Measurements from ENCODE around the gene TWSG1. TPM values are rescaled to one million over a fixed set of nuclear protein-coding genes. Genes with fewer than 3 reads are reported as not detected.

TWSG1 gene
- total RNA-seq, 2 donors from 2014 or later = 30.7 to 31.4 TPM

DNA sequence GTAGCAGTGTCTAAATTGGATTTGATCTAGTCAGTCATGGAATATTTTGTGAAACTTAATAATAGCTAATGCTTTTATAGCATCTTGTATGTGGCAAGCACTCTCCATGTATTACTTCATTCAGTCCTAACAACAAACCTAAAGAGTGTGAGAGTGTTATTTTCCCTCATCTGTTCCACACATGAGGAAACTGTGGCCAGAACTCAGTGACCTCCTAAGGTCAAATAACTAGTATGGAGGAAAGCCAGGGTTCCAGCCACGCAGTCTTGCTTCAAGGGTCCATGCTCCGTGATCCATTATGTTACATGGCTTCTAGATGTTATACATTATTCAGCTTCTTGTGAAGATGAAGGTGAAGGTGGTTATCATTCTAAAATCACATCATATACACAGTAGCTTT, 45.5 kb downstream of the TWSG1 start:
- Mint-ChIP-seq H3K27me3 (ENCODE audit: insufficient read depth) (no peaks in the 10 kb centered on the region), H3K4me3 (no peak overlapping the region), H3K9me3 (no peaks in the 10 kb centered on the region), H3K36me3 (ENCODE audit: low read depth) (peaks cover 26% of the 10 kb centered on the region), H3K4me1 (no peaks in the 10 kb centered on the region), H3K27ac (no peak overlapping the region)
- Histone ChIP-seq H3K9me3 (ENCODE audit: control insufficient read depth, low read length) (no peaks in the 10 kb centered on the region), H3K27ac (ENCODE audit: low read depth, low read length) (no peak overlapping the region), H3K36me3 (ENCODE audit: control insufficient read depth, insufficient read depth, low read length) (peaks cover 3% of the 10 kb centered on the region), H3K4me3 (ENCODE audit: low read length) (no peak overlapping the region), H3K9ac (ENCODE audit: extremely low read depth, low read length, poor library complexity, severe bottlenecking) (no peak overlapping the region), H3K4me1 (ENCODE audit: control insufficient read depth, insufficient read depth, low read length) (no peaks in the 10 kb centered on the region), H3K27me3 (ENCODE audit: control insufficient read depth, insufficient read depth, low read length, poor library complexity, severe bottlenecking) (no peaks in the 10 kb centered on the region)
- WGBS, 2 experiments (ENCODE audit: insufficient coverage in 1 of 2, insufficient read length in 1 of 2) = 86 to 100% methylated on average over 1 to 2 of the region's 2 CpGs
- TF ChIP-seq, protein P1, sequence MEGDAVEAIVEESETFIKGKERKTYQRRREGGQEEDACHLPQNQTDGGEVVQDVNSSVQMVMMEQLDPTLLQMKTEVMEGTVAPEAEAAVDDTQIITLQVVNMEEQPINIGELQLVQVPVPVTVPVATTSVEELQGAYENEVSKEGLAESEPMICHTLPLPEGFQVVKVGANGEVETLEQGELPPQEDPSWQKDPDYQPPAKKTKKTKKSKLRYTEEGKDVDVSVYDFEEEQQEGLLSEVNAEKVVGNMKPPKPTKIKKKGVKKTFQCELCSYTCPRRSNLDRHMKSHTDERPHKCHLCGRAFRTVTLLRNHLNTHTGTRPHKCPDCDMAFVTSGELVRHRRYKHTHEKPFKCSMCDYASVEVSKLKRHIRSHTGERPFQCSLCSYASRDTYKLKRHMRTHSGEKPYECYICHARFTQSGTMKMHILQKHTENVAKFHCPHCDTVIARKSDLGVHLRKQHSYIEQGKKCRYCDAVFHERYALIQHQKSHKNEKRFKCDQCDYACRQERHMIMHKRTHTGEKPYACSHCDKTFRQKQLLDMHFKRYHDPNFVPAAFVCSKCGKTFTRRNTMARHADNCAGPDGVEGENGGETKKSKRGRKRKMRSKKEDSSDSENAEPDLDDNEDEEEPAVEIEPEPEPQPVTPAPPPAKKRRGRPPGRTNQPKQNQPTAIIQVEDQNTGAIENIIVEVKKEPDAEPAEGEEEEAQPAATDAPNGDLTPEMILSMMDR (conservative IDR thresholded peaks at IDR 0.05) = no peak
- DNase-seq = no peak

DNA sequence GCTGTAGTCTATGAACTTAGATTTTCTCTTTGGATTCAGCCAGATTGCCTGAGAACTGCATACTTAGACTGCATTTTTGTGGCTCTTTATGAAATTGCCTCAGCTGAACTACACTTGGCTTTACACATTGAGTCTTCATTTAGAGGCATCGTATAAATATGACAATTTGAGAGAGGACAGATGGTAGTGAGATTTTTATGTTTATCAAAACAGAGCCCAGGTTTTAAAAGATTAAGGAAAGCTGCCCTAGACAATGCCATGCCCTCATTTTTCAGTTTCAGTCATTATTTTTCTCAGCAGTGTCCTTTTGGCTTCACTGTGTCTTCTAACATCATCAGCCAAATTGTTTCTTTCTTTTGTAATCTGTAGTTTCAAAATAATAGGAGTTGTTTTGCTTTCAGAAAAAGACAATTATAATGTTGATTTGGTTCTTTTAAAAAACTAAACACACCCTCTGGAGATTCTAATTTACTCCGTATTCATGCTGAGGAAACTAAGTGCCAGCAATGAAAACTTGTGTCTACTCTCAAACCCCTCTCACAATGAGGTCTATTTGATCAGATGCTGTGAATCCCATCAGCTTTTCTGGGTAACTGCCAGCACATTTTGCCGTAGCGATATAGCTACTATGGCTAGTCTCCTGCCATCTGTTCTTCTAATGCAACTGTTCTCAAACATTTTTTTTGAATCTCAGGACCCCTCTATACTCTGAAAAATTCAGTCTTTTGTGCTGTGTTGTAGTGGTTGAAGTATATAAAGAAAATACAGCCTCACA, 46.2 kb downstream of the TWSG1 start:
- Mint-ChIP-seq H3K27ac (no peak overlapping the region), H3K36me3 (ENCODE audit: low read depth) (peaks cover 19% of the 10 kb centered on the region), H3K4me1 (no peaks in the 10 kb centered on the region), H3K4me3 (no peak overlapping the region), H3K9me3 (no peaks in the 10 kb centered on the region), H3K27me3 (ENCODE audit: insufficient read depth) (no peaks in the 10 kb centered on the region)
- TF ChIP-seq, protein P1 (conservative IDR thresholded peaks at IDR 0.05) = no peak
- DNase-seq = no peak
- H3K4me1 ChIP-seq (ENCODE audit: control insufficient read depth, insufficient read depth, low read length) = no peaks in the 10 kb centered on the region
- H3K4me3 ChIP-seq (ENCODE audit: low read length) = no peak overlapping the region
- peaks cover 3% of the 10 kb centered on the region for H3K36me3 ChIP-seq (ENCODE audit: control insufficient read depth, insufficient read depth, low read length)
- no peak overlapping the region for H3K27ac ChIP-seq (ENCODE audit: low read depth, low read length)
- WGBS, 2 experiments (ENCODE audit: insufficient coverage in 1 of 2, insufficient read length in 1 of 2) = 70 to 85% methylated on average over 4 of the region's 4 CpGs
- no peak overlapping the region for H3K9ac ChIP-seq (ENCODE audit: extremely low read depth, low read length, poor library complexity, severe bottlenecking)
- no peaks in the 10 kb centered on the region for H3K9me3 ChIP-seq (ENCODE audit: control insufficient read depth, low read length)
- no peaks in the 10 kb centered on the region for H3K27me3 ChIP-seq (ENCODE audit: control insufficient read depth, insufficient read depth, low read length, poor library complexity, severe bottlenecking)

DNA sequence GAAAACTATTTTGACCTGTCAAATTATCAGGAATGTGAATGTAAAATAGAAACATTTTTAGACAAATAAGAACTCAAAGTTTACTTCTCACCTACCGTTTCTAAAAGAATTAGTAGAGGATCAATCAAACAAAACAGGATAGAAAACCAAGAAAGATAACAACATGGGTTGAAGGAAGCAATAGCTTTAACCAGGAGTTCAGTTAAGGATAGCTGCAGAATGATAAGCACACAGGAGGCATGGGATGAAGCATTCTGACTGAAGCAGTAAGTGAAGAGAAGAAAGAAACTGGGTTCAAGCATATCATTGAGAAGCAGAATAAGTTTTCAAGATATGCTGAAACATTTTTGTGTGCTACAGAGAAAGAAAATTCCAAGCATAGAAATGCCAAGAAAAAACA, 52.3 kb downstream of the TWSG1 start:
- H3K27ac ChIP-seq (ENCODE audit: low read depth, low read length) = no peak overlapping the region
- no peak overlapping the region for H3K9ac ChIP-seq (ENCODE audit: extremely low read depth, low read length, poor library complexity, severe bottlenecking)
- TF ChIP-seq, protein P1 (conservative IDR thresholded peaks at IDR 0.05) = no peak
- 87% methylated on average over 1 of the region's 1 CpG; no CpG with 5 or more reads in 1 of the 2 experiments for WGBS, 2 experiments (ENCODE audit: insufficient coverage in 1 of 2, insufficient read length in 1 of 2)
- no peaks in the 10 kb centered on the region for H3K27me3 ChIP-seq (ENCODE audit: control insufficient read depth, insufficient read depth, low read length, poor library complexity, severe bottlenecking)
- no peak overlapping the region for H3K27ac Mint-ChIP-seq
- H3K4me3 Mint-ChIP-seq = no peak overlapping the region
- no peaks in the 10 kb centered on the region for H3K4me1 ChIP-seq (ENCODE audit: control insufficient read depth, insufficient read depth, low read length)
- H3K9me3 ChIP-seq (ENCODE audit: control insufficient read depth, low read length) = peaks cover 20% of the 10 kb centered on the region
- peaks cover 16% of the 10 kb centered on the region for H3K9me3 Mint-ChIP-seq
- peaks cover 19% of the 10 kb centered on the region for H3K36me3 ChIP-seq (ENCODE audit: control insufficient read depth, insufficient read depth, low read length)
- no peak overlapping the region for H3K4me3 ChIP-seq (ENCODE audit: low read length)
- DNase-seq = no peak
- peaks cover 19% of the 10 kb centered on the region for H3K36me3 Mint-ChIP-seq (ENCODE audit: low read depth)
- no peaks in the 10 kb centered on the region for H3K4me1 Mint-ChIP-seq
- no peaks in the 10 kb centered on the region for H3K27me3 Mint-ChIP-seq (ENCODE audit: insufficient read depth)

Data from endodermal cell (in vitro differentiated cells).